ENCODE measurements around the gene THSD4. TPM values are rescaled to one million over a fixed set of nuclear protein-coding genes. Genes with fewer than 3 reads are reported as not detected.

The THSD4 gene
- polyA plus RNA-seq, 1 donor from 2014 or later, result 0.46 TPM

GRCh38 chr15:71638876-71639275, 523.6 kb downstream of the THSD4 start:
- no peaks in the 10 kb centered on the region for H3K9me2 ChIP-seq (ENCODE audit: insufficient read depth, low read length)
- TF ChIP-seq MXI1 (conservative IDR thresholded peaks at IDR 0.05; ENCODE audit: poor library complexity, severe bottlenecking) (no peak), REST (IDR thresholded peaks at IDR 0.05; ENCODE audit: borderline replicate concordance) (no peak), RAD21 (conservative IDR thresholded peaks at IDR 0.05) (no peak), EZH2 (IDR thresholded peaks at IDR 0.05; ENCODE audit: borderline replicate concordance, insufficient read depth, low read length, poor library complexity, severe bottlenecking) (no peak), SMC3 (conservative IDR thresholded peaks at IDR 0.05; ENCODE audit: poor library complexity) (no peak), EP300 (conservative IDR thresholded peaks at IDR 0.05; ENCODE audit: poor library complexity, severe bottlenecking) (no peak), TAF1 (IDR thresholded peaks at IDR 0.05; ENCODE audit: low read depth) (no peak), POLR2AphosphoS5 (IDR thresholded peaks at IDR 0.05) (no peak)
- TF ChIP-seq, protein P1, sequence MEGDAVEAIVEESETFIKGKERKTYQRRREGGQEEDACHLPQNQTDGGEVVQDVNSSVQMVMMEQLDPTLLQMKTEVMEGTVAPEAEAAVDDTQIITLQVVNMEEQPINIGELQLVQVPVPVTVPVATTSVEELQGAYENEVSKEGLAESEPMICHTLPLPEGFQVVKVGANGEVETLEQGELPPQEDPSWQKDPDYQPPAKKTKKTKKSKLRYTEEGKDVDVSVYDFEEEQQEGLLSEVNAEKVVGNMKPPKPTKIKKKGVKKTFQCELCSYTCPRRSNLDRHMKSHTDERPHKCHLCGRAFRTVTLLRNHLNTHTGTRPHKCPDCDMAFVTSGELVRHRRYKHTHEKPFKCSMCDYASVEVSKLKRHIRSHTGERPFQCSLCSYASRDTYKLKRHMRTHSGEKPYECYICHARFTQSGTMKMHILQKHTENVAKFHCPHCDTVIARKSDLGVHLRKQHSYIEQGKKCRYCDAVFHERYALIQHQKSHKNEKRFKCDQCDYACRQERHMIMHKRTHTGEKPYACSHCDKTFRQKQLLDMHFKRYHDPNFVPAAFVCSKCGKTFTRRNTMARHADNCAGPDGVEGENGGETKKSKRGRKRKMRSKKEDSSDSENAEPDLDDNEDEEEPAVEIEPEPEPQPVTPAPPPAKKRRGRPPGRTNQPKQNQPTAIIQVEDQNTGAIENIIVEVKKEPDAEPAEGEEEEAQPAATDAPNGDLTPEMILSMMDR (IDR thresholded peaks at IDR 0.05; ENCODE audit: poor library complexity, severe bottlenecking), result no peak
- H3K36me3 ChIP-seq (ENCODE audit: insufficient read depth, low read length), result no peaks in the 10 kb centered on the region
- H4K20me1 ChIP-seq (ENCODE audit: insufficient read depth), result no peaks in the 10 kb centered on the region
- no peaks in the 10 kb centered on the region for H3K79me2 ChIP-seq (replicated peaks; ENCODE audit: insufficient read depth, low read length)
- no peak overlapping the region for H3K4me3 ChIP-seq (ENCODE audit: low read length)
- no peak overlapping the region for H3K4me2 ChIP-seq (ENCODE audit: low read length)
- H3K27ac ChIP-seq (ENCODE audit: low read length), result no peak overlapping the region
- no peaks in the 10 kb centered on the region for H3K27me3 ChIP-seq (ENCODE audit: insufficient read depth, low read depth, low read length)
- no peaks in the 10 kb centered on the region for H3F3A ChIP-seq (ENCODE audit: insufficient read depth, low read length, poor library complexity, severe bottlenecking)
- no peaks in the 10 kb centered on the region for H3K9me3 ChIP-seq (ENCODE audit: low read length)
- no peak overlapping the region for H2AFZ ChIP-seq (ENCODE audit: low read depth, low read length)
- H3K9ac ChIP-seq (ENCODE audit: low read length), result no peak overlapping the region

- H4K20me1 ChIP-seq (ENCODE audit: insufficient read depth), result no peaks in the 10 kb centered on the region
- TF ChIP-seq, protein P1 (IDR thresholded peaks at IDR 0.05; ENCODE audit: poor library complexity, severe bottlenecking), result no peak
- TF ChIP-seq POLR2AphosphoS5 (IDR thresholded peaks at IDR 0.05) (no peak), EP300 (conservative IDR thresholded peaks at IDR 0.05; ENCODE audit: poor library complexity, severe bottlenecking) (no peak), EZH2 (IDR thresholded peaks at IDR 0.05; ENCODE audit: borderline replicate concordance, insufficient read depth, low read length, poor library complexity, severe bottlenecking) (no peak), RAD21 (conservative IDR thresholded peaks at IDR 0.05) (no peak), TAF1 (IDR thresholded peaks at IDR 0.05; ENCODE audit: low read depth) (no peak), REST (IDR thresholded peaks at IDR 0.05; ENCODE audit: borderline replicate concordance) (no peak), MXI1 (conservative IDR thresholded peaks at IDR 0.05; ENCODE audit: poor library complexity, severe bottlenecking) (no peak), SMC3 (conservative IDR thresholded peaks at IDR 0.05; ENCODE audit: poor library complexity) (no peak)
- H3K9me3 ChIP-seq (ENCODE audit: low read length), result no peaks in the 10 kb centered on the region
- H3K9ac ChIP-seq (ENCODE audit: low read length), result no peak overlapping the region
- H3K9me2 ChIP-seq (ENCODE audit: insufficient read depth, low read length), result no peaks in the 10 kb centered on the region
- no peak overlapping the region for H3K4me2 ChIP-seq (ENCODE audit: low read length)
- no peaks in the 10 kb centered on the region for H3K79me2 ChIP-seq (replicated peaks; ENCODE audit: insufficient read depth, low read length)
- no peaks in the 10 kb centered on the region for H3F3A ChIP-seq (ENCODE audit: insufficient read depth, low read length, poor library complexity, severe bottlenecking)
- no peaks in the 10 kb centered on the region for H3K27me3 ChIP-seq (ENCODE audit: insufficient read depth, low read depth, low read length)
- no peaks in the 10 kb centered on the region for H3K36me3 ChIP-seq (ENCODE audit: insufficient read depth, low read length)
- H3K4me3 ChIP-seq (ENCODE audit: low read length), result no peak overlapping the region
- no peak overlapping the region for H3K27ac ChIP-seq (ENCODE audit: low read length)
- no peak overlapping the region for H2AFZ ChIP-seq (ENCODE audit: low read depth, low read length)
Observed at GRCh38 chr15:71639471-71639870, 524.2 kb downstream of the THSD4 start.

Data from neural cell (in vitro differentiated cells).